NCI-H2196 (cell line): ENCODE results near the gene EDARADD.
"Not testable (repeated sequence)": the region's sequence is repeated elsewhere in the genome, so short reads cannot be mapped to it uniquely, and the experiment has no call there.

Experiments used
- DNase-seq: peaks from one replicate; lab custom pipeline; 2025; ENCODE audit not compliant: unreplicated experiment; lab: John Stamatoyannopoulos, UW

Gene EDARADD

DNA sequence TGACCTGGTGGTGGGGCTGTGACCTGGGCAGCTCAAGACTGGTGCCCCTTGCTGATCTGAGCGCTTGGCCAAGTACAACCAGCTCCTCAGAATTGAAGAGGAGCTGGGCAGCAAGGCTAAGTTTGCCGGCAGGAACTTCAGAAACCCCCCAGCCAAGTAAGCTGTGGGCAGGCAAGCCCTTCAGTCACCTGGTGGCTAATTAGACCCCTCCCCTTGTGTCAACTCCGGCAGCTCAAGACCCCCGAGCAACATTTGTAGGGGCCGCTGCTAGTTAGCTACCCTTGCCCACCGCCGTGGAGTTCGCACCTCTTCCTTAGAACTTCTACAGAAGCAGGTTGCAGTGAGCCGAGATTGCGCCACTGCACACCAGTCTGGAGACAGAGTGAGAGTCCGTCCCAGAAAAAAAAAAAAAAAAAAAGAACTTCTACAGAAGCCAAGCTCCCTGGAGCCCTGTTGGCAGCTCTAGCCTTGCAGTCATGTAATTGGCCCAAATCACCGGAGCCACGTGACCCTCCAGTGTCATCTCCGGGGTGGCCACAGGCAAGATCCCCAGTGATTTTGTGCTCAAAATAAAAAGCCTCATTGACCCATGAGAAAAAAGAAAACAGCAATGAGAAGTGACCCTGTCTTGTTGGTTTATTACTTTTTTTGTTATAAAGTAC, 90.4 kb downstream of the EDARADD start:
- DNase-seq, result peak; percentile 17

- DNase-seq, result no peak
Measured at GRCh38 chr1:236486356-236487002, 92.4 kb downstream of the EDARADD start.

DNA sequence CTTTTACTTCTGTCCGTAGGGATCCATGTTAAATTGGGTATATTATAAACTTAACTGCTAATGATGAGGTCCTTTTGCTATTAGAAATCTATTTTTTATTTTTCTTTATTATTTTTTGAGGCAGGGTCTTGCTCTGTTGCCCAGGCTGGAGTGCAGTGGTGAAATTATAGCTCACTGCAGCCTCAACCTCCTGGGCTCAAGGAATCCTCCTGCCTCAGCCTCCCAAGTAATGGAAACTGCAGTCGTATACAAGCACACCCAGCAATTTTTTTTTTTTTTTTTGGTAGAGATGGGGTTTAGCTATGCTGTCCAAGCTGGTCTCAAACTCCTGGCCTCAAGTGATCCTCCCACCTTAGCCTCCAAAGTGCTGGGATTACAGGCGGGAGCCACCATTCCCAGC, 95.1 kb downstream of the EDARADD start:
- DNase-seq, result not testable (repeated sequence)

GRCh38 chr1:236489710-236490377, 95.8 kb downstream of the EDARADD start:
- DNase-seq, result peak; percentile 13

- no peak for DNase-seq
Measured at GRCh38 chr1:236491469-236492136, 97.5 kb downstream of the EDARADD start.

- DNase-seq, result no peak
Measured at GRCh38 chr1:236492378-236492777, 98.3 kb downstream of the EDARADD start.

DNA sequence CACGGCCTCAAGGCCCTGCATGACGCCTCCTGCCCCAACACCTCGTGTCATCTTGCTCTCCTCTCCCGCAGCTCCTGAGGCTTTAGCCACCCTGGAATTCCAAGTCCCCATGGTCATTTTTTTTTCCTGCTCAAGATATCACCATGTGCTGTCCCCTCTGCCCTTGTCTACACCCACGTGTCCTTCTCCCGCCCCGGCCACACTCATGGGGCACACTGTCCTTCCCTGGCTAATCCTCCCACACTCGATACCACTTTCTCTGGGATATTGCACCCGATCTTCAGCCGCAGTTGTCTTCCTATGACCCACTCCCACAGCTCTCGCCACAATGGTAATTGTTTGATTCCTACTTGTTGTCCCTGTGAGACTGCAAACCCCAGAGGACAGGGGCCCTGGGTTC, 100.0 kb downstream of the EDARADD start:
- DNase-seq, result no peak

GRCh38 chr1:236494586-236495466, 100.7 kb downstream of the EDARADD start:
- no peak for DNase-seq

DNA sequence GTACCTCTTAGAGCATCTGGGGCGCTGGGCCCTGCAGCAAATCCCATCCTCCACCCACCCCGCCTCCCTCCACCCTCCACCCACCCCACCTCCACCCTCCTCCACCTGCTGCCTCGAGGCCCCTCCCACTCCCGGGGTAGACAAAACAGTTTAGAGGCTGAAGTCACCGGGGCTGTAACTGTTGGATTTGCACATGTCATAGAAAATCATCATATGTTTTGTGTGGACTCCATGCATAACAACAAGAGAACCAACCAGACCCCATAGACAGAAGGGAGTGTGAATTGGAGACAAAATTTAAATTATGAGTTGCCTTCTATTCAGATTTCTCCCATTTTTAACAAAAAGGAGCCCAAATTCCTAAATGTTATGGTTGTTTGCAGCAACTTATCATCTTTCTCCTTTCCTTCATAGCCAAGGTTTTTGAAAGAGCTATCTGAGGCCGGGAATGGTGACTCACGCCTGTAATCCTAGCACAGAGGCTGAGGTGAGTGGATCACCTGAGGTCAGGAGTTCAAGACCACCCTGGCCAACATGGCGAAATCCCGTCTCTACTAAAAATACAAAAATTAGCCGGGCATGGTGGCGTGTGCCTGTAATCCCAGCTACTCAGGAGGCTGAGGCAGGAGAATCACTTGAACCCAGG, 101.5 kb downstream of the EDARADD start:
- peak; percentile 23 for DNase-seq

DNA sequence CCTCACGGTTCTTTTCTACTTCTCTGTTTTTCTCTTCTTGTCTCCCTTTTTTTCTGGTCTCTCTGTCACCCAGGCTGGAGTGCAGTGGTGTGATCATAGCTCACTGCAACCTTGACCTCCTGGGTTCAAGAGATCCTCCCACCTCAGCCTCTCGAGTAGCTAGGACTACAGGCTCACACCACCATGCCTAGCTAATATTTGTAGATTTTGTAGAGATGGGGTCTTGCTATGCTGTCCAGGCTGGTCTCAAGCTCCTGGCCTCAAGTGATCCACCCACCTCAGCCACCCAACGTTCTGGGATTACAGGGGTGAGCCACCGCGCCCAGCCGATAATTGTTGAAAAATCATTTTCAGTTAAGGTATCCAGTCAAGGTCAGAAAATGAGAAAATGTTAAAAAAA, 103.8 kb downstream of the EDARADD start:
- no peak for DNase-seq

GRCh38 chr1:236501093-236501492, 107.0 kb downstream of the EDARADD start:
- no peak for DNase-seq

DNA sequence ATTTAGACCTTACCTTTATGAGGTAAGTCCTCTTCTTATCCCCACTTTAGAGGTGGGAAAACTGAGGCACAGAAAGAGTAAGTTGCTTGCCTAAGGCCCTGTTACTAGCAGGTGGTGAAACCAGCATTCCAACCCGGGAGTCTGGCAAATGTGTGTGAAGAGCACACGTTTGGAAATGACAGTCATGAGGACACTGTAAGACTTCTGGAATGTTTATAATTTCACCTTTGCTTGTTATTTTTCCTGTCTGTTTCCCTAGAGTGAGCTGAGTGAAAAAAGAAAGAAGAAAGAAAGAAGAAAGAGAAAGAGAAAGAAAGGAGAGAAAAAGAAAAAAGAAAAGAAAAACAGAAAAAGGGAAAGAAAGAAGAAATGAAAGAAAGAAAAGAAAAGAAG, 108.5 kb downstream of the EDARADD start:
- no peak for DNase-seq

DNA sequence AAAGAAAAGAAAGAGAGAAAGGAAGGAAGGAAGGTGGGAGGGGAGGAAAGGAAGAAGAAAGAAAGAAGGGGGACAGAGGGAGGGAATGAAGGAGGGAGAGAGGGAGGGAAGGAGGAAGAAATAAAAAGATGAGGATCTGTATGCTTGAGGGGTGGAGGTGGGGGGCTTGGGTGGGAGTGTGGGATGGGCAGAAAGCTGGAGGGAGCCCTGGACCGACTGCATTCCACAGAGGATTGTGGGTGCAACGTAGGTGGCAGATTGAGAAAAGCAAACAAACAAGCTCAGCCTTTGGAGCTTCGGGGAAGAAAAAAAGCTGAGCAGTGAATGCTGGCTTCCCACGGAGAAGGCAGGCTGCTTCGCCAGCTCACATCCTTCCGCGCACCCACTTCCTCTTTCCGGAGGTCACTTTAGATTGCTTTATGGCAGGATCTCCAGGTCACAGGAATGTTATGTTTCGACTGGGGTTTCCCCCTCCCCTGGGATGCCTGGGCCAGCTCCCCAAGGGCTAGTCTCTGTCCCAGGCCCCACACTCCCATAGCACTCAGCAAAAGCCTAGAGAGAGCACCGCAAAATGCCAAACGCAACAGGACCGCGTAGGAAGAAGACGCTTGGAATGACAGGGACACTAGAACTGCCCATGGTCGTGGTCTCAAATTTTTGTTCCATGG, 109.0 kb downstream of the EDARADD start:
- DNase-seq, result no peak

DNA sequence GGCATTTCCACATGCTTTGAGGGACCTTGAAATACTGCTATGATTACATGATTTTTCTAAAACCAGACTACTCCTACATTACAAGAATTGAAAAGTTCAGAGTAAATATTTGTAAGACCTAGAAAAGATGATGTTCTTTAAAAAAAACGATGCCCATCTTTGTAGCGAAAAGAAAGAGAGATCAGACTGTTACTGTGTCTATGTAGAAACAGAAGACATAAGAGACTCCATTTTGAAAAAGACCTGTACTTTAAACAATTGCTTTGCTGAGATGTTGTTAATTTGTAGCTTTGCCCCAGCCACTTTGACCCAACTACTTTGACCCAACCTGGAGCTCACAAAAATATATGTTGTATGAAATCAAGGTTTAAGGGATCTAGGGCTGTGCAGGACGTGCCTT, 110.3 kb downstream of the EDARADD start:
- not testable (repeated sequence) for DNase-seq

DNA sequence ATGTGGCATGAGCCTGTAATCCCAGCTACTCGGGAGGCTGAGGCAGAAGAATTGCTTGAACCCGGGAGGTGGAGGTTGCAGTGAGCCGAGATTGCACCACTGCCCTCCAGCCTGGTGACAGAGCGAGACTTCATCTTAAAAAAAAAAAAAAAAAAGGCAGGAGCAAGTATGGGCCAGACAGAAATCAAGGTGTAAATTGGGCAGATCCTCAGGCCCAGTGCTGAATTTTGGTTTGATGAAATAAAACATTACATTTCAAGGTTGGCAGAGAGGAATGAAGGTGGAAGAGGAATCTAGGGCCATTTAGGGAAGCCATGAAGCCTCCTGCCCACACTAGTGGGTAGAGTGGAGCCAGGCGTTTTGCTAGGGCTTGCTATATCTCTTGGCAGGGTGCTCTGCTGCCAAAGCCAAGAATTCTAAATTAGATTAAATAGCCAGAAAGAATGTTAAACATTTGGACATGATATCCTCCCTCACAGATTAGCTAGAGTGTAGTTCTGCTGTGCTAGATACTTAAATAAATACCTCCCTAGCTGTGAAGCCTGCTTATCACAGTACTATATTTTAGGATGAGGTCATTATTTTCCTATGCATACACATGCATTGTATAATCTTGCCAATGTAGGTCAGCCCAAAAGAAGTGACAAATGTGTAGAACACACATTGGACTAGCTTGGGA, 113.1 kb downstream of the EDARADD start:
- DNase-seq, result no peak

- no peak for DNase-seq
Measured at GRCh38 chr1:236508593-236509027, 114.5 kb downstream of the EDARADD start.

DNA sequence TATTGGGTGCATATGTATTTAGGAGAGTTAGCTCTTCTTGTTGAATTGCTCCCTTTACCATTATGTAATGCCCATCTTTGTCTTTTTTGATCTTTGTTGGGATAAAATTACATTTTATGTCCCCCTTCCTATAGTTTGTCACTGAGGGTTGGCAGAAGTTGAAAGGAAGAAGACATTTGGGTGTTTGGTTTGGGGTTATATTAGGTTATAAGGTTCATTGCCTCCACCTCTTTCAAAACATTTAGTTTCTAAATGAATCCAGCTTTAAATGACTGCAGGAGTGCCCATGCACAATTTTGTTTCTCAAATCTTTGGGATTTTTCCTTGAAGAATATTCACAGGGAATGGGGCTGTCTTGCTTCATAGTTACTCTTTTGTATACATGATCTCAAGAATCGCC, 115.1 kb downstream of the EDARADD start:
- DNase-seq, result no peak

GRCh38 chr1:236509647-236510401, 115.7 kb downstream of the EDARADD start:
- DNase-seq, result no peak
